Thymus (tissue), 11 donors: Measurements from ENCODE around the gene PGAM4. TPM values are rescaled to one million over a fixed set of nuclear protein-coding genes. Genes with fewer than 3 reads are reported as not detected.
"Not testable (repeated sequence)": the region's sequence is repeated elsewhere in the genome, so short reads cannot be mapped to it uniquely, and the experiment has no call there.

Experiments used
- DNase-seq, 9 donors: peaks; one replicate each; pipeline ENCODE4 v3.0.0-alpha.2; 2013; ENCODE audit warnings: low spot score in 9 of 9, low read depth in 6 of 9, missing footprints in 1 of 9
- H3K27ac ChIP-seq, 2 donors: one replicate each; pipeline ENCODE4 v1.5.1; 2013; ENCODE audit warnings: control low read depth in 1 of 2, low read depth in 1 of 2, low read length in 1 of 2, mild to moderate bottlenecking in 1 of 2, moderate library complexity in 1 of 2
- H3K27me3 ChIP-seq, 2 donors: one replicate each; pipeline ENCODE4 v1.5.1; 2013; ENCODE audit warnings: low read length in 1 of 2; ENCODE audit not compliant: control insufficient read depth in 2 of 2, insufficient read depth in 1 of 2
- H3K36me3 ChIP-seq, 2 donors: one replicate each; pipeline ENCODE4 v1.5.1; 2013; ENCODE audit warnings: low read length in 1 of 2, mild to moderate bottlenecking in 1 of 2, moderate library complexity in 1 of 2; ENCODE audit not compliant: control insufficient read depth in 2 of 2, insufficient read depth in 2 of 2
- H3K4me1 ChIP-seq, 2 donors: one replicate each; pipeline ENCODE4 v1.5.1; 2013; ENCODE audit warnings: low read length in 2 of 2; ENCODE audit not compliant: control insufficient read depth in 2 of 2, insufficient read depth in 2 of 2
- H3K4me3 ChIP-seq, 2 donors: one replicate each; pipeline ENCODE4 v1.5.1; 2013; ENCODE audit warnings: low read length in 2 of 2, control low read depth in 1 of 2, mild to moderate bottlenecking in 1 of 2
- H3K9me3 ChIP-seq, 2 donors: one replicate each; pipeline ENCODE4 v1.5.1; 2013; ENCODE audit warnings: low read length in 1 of 2, mild to moderate bottlenecking in 1 of 2; ENCODE audit not compliant: control insufficient read depth in 2 of 2, insufficient read depth in 1 of 2
- WGBS: extraction: QIAGEN DNeasy Blood & Tissue Kit; methylation state at CpG from one replicate; pipeline ENCODE4 v1.1.7; 2013; 5-methylcytosine and 5-hydroxymethylcytosine counted together
- polyA plus RNA-seq: library from polyadenylated mRNA; stranded (reverse); fragments of 200-250 nt; gene quantifications from one replicate; pipeline ENCODE4 v1.2.3, GENCODE V29; 2013
- total RNA-seq: library from RNA; stranded (reverse); fragments of 120-200 nt; gene quantifications from one replicate; pipeline ENCODE4 v1.2.4, GENCODE V29; 2013
- donor health status: healthy.

Gene PGAM4
- total and polyA plus RNA-seq, 2 donors: 0.14 TPM; not detected in 1

DNA sequence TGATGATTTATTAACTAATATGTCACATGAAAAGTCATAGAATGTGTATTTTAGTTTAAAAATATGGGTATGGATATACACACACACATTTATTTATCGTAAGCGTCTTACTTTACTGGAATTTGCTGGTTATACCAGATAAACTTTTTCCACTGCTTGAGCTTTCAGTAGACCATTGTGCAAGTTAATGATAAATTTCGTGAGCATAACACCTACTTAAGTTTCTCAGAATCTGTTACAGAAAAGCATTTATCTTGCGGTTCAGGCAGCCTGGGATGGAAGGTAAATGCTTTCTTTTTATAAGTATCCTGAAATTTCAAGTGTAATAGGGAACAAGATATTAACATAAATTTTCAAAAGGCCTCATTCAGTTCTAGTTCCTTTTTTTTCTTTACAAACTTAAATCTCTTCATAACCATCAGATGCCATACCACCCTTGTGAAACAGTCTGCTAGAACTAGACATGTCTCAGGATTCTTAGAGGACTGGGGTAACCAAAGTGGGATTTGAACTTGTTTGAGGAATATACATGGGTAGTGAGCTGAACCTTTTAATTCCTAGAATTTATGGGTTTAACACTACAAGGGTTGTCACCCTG, 31.3 kb downstream of the PGAM4 start:
- H3K27me3 ChIP-seq: no peaks in the 10 kb centered on the region
- no peaks in the 10 kb centered on the region for H3K36me3 ChIP-seq
- peaks cover 0 to 3% of the 10 kb centered on the region in 2 donors for H3K4me1 ChIP-seq
- no peak overlapping the region for H3K4me3 ChIP-seq
- DNase-seq: no peak
- no peak overlapping the region for H3K27ac ChIP-seq
- H3K9me3 ChIP-seq: no peaks in the 10 kb centered on the region
- WGBS: 94% methylated on average over 4 of the region's 4 CpGs

- H3K4me1 ChIP-seq: no peaks in the 10 kb centered on the region
- H3K36me3 ChIP-seq: no peaks in the 10 kb centered on the region
- no peak for DNase-seq
- H3K27me3 ChIP-seq: no peaks in the 10 kb centered on the region
- no peak overlapping the region for H3K4me3 ChIP-seq
- no peak overlapping the region for H3K27ac ChIP-seq
- 97% methylated on average over 3 of the region's 3 CpGs for WGBS
- no peaks in the 10 kb centered on the region for H3K9me3 ChIP-seq
Observed at GRCh38 chrX:77937291-77937690, 32.1 kb downstream of the PGAM4 start.

GRCh38 chrX:77936299-77936698, 33.1 kb downstream of the PGAM4 start:
- no peak overlapping the region for H3K27ac ChIP-seq
- no peak overlapping the region for H3K4me3 ChIP-seq
- H3K36me3 ChIP-seq: no peaks in the 10 kb centered on the region
- no peaks in the 10 kb centered on the region for H3K9me3 ChIP-seq
- DNase-seq: no peak
- no peaks in the 10 kb centered on the region for H3K27me3 ChIP-seq
- H3K4me1 ChIP-seq: no peaks in the 10 kb centered on the region

DNA sequence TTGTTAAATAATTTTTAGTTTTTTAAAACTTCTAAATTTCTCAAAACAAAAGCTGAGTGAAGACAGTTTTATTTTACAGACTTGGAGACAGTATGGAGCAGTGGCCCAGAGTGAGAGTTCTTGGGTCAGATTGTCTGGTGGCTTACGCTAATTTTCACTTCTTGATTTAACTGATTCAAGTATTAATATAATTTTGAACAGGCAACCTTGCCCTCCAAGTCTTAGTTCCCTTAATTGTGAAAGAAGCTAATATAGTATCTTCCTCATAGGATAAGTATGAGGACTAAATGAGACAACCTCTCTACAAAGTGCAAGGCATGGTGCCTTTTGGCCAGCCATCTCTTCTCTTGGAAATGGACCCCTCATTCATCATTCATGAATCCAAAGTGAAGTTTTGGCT, 33.6 kb downstream of the PGAM4 start:
- H3K4me3 ChIP-seq: no peak overlapping the region
- H3K27ac ChIP-seq: no peak overlapping the region
- no peaks in the 10 kb centered on the region for H3K36me3 ChIP-seq
- no peak for DNase-seq
- WGBS: 95% methylated on average over 1 of the region's 1 CpG
- H3K4me1 ChIP-seq: no peaks in the 10 kb centered on the region
- H3K27me3 ChIP-seq: no peaks in the 10 kb centered on the region
- no peaks in the 10 kb centered on the region for H3K9me3 ChIP-seq

DNA sequence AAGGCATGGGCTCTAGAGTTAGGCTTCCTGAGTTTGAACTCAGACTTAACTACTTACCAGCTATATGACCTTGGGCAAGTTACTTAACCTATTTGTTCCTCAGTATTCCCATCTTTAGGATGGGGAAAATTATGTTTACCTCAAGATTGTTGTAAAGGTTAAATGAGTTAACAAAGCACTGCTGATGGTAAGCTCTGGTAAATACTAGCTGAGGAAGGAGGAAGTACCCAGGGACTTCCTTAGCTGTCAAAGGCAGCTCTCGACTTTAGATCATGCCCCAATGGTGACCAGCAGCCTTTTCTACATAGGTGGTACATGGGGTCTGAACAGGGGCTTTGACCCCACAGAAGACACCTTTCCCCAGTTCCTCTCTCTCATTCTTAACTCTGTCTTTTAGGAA, 38.9 kb downstream of the PGAM4 start:
- H3K9me3 ChIP-seq: no peaks in the 10 kb centered on the region
- no peak overlapping the region for H3K27ac ChIP-seq
- DNase-seq: no peak
- no peaks in the 10 kb centered on the region for H3K4me1 ChIP-seq
- no peaks in the 10 kb centered on the region for H3K36me3 ChIP-seq
- no peak overlapping the region for H3K4me3 ChIP-seq
- WGBS: 93% methylated on average over 1 of the region's 1 CpG
- H3K27me3 ChIP-seq: no peaks in the 10 kb centered on the region

DNA sequence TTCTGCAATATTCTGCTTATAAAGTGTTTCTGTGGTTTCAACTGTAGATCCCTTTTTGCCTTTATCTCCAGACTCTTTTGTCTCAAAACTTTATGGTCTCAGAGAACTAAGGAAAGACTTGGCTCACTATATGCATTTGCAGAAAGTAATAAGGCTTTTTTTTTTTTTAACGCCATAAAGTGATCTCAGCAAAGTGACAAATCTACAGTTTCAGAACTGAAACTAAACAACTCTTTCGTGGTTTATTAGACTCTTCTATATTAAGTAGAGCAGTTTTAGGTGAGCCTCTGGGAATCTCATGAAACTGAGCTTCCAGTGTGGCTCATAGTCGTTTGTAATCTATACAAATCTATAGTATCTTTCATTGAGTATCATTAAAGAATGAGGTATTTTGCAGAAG, 43.7 kb downstream of the PGAM4 start:
- DNase-seq: no peak

DNA sequence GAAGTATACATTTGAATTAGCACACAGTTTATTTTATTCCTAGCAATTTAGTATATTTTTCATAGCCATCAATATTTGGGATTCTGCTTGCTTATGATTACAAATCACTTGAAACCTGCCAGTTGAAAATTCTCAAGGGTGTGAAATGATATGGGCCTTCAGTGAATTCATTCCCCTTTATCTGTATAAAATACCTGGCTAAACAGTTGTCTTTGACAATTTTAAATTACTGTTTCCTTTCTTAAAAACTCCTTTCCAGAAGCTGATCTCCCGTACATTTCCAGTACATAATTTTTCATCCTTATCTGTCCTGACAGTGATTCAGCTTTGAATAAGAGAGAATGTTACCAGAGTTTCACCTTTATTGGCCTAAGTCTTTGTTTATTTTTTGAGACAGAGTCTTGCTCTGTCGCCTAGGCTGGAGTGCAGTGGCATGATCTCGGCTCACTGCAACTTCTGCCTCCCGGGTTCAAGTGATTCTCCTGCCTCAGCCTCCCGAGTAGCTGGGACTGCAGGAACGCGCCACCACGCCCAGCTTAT, 45.0 kb downstream of the PGAM4 start:
- Histone ChIP-seq H3K9me3 (no peaks in the 10 kb centered on the region), H3K4me1 (no peaks in the 10 kb centered on the region), H3K36me3 (no peaks in the 10 kb centered on the region), H3K4me3 (no peak overlapping the region), H3K27me3 (no peaks in the 10 kb centered on the region), H3K27ac (no peak overlapping the region)
- WGBS: 98% methylated on average over 8 of the region's 8 CpGs
- no peak for DNase-seq

More for the DNA sequence above, 43.7 kb downstream of the PGAM4 start:
- no peaks in the 10 kb centered on the region for H3K27me3 ChIP-seq
- no peaks in the 10 kb centered on the region for H3K36me3 ChIP-seq
- no peaks in the 10 kb centered on the region for H3K4me1 ChIP-seq
- WGBS: 12% methylated on average over 3 of the region's 3 CpGs
- H3K4me3 ChIP-seq: no peak overlapping the region
- no peaks in the 10 kb centered on the region for H3K9me3 ChIP-seq
- no peak overlapping the region for H3K27ac ChIP-seq

DNA sequence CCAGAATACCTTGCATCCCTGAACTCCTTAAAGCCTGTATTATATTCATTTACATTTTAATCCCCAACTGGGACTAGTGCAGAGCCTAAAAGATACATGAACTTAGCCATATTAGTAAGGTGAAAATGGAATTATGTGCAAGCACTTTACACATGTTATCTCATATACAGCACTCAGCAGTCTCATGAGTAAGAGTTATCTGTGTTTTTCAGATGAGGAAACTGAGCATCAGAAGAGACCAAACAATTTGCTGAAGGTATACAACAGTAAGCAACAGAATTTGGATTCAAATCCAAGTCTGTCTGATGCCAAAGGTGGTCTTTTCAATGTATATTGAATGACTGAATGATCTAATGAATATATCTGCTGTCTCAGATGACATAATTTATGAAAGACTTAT, 46.7 kb downstream of the PGAM4 start:
- Histone ChIP-seq H3K4me3 (no peak overlapping the region), H3K9me3 (no peaks in the 10 kb centered on the region), H3K4me1 (no peaks in the 10 kb centered on the region), H3K27ac (no peak overlapping the region), H3K36me3 (no peaks in the 10 kb centered on the region), H3K27me3 (no peaks in the 10 kb centered on the region)
- no peak for DNase-seq

- not testable (repeated sequence) for H3K4me3 ChIP-seq, H3K27ac ChIP-seq, H3K27me3 ChIP-seq, H3K4me1 ChIP-seq, H3K36me3 ChIP-seq, DNase-seq, H3K9me3 ChIP-seq
- WGBS: 95% methylated on average over 6 of the region's 6 CpGs
Observed at GRCh38 chrX:77919370-77919769, 50.1 kb downstream of the PGAM4 start.
